ENCODE measurements around the gene RASA1. TPM values are rescaled to one million over a fixed set of nuclear protein-coding genes. Genes with fewer than 3 reads are reported as not detected.
A peak's percentile ranks its signal among the peaks of the same experiment; 100 is the strongest.
"Not testable (repeated sequence)": the region's sequence is repeated elsewhere in the genome, so short reads cannot be mapped to it uniquely, and the experiment has no call there.

Gene RASA1
- total and polyA plus RNA-seq, 5 donors from 2014 or later: 6.8 to 37.8 (median 8.6) TPM

DNA sequence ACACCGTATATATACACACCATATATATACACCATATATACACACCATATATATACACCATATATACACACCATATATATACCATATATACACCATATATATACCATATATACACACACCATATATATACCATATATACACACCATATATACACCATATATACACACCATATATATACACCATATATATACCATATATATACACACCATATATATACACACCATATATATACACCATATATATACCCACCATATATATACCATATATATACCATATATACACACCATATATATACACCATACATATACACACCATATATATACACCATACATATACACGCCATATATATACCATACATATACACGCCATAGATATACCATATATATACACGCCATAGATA lies 19.6 kb downstream of the RASA1 start:
- ATAC-seq (ENCODE audit: low read depth in 2 of 2); H3K9me3 Mint-ChIP-seq; H3K27ac ChIP-seq (ENCODE audit: insufficient read depth, low read length, poor library complexity, severe bottlenecking); H3K4me3 Mint-ChIP-seq; H3K4me3 ChIP-seq (ENCODE audit: low read depth, low read length); H3K27me3 ChIP-seq (ENCODE audit: control insufficient read depth, insufficient read depth, low read length); H3K36me3 ChIP-seq (ENCODE audit: control insufficient read depth, insufficient read depth, low read length); H3K9me3 ChIP-seq (ENCODE audit: control insufficient read depth in 2 of 2, low read length in 2 of 2); DNase-seq; H3K27ac Mint-ChIP-seq; H3K27me3 Mint-ChIP-seq: not testable (repeated sequence)
- H3K4me1 ChIP-seq (ENCODE audit: control insufficient read depth, insufficient read depth, low read length, poor library complexity, severe bottlenecking): peaks cover 21% of the 10 kb centered on the region
- H3K4me1 Mint-ChIP-seq: peaks cover 42 to 60% (median 48%) of the 10 kb centered on the region in 4 donors
- peaks cover 35% of the 10 kb centered on the region for H3K36me3 Mint-ChIP-seq

DNA sequence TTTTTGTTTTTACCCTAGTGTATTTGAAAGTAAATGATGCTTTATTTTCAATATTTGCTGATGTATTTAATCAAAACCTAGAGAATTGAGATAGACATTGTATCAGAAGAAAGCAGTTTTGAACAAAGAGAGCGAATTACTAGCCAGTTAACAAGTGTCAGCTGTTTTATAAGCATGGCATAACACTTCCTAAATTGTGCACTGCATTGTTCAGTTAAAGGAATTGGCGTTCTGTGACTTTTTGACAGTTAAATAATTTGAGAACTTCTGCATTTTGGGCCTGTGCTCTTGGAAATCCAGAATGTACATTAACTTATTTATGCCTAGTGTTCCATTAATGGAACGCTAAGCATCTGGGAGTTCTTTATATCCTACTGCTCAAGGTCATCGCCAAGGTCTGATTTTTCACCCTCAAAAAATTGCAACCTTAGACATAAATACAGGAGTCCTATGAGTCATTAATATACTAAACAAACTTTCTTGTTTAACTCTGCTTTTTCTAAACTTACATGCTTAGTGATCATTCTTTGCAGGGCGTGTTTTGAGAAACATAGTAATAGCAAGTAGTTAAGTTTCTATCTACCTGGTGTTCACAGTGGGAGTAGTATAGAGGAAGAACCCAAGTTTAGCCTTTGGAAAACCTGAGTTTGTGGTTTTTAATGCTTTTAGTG lies 31.1 kb downstream of the RASA1 start:
- H3K4me1 ChIP-seq (ENCODE audit: control insufficient read depth, insufficient read depth, low read length, poor library complexity, severe bottlenecking): peaks cover 54% of the 10 kb centered on the region
- H3K27ac ChIP-seq (ENCODE audit: insufficient read depth, low read length, poor library complexity, severe bottlenecking): no peak overlapping the region
- Mint-ChIP-seq H3K4me3 (peak overlapping the region in 2 of 4 donors; percentile 8 to 63), H3K9me3 (peaks cover 0 to 8% (median 2%) of the 10 kb centered on the region in 7 donors), H3K27me3 (no peaks in the 10 kb centered on the region), H3K36me3 (peaks cover 15% of the 10 kb centered on the region), H3K4me1 (peaks cover 69 to 89% (median 79%) of the 10 kb centered on the region in 4 donors), H3K27ac (peak overlapping the region in 2 of 3 donors; percentile 49 to 88)
- no peaks in the 10 kb centered on the region for H3K9me3 ChIP-seq (ENCODE audit: control insufficient read depth in 2 of 2, low read length in 2 of 2)
- H3K27me3 ChIP-seq (ENCODE audit: control insufficient read depth, insufficient read depth, low read length): no peaks in the 10 kb centered on the region
- DNase-seq (no peak), ATAC-seq (ENCODE audit: low read depth in 2 of 2) (no peak)
- H3K36me3 ChIP-seq (ENCODE audit: control insufficient read depth, insufficient read depth, low read length): peaks cover 2% of the 10 kb centered on the region
- peak overlapping the region; percentile 8 for H3K4me3 ChIP-seq (ENCODE audit: low read depth, low read length)

DNA sequence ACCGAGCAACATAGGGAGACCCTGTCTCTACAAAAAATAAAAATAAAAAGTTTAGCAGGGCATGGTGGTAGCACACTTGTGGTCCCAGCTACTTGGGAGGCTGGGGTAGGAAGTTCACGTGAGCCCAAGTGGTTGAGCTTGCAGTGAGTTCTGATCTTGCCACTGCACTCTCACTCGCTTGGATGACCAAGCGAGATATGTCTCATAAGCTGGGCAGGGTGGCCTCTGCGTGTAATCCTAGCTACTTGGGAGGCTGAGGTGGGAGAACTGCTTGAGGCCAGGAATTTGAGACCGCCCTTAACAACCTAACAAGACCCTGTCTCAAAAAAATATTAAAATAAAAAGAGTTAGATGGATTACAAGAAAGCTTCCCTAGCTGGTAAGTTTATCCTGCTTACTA lies 32.5 kb downstream of the RASA1 start:
- H3K4me3 Mint-ChIP-seq: no peak overlapping the region
- Histone ChIP-seq H3K36me3 (ENCODE audit: control insufficient read depth, insufficient read depth, low read length) (peaks cover 14% of the 10 kb centered on the region), H3K27me3 (ENCODE audit: control insufficient read depth, insufficient read depth, low read length) (no peaks in the 10 kb centered on the region), H3K4me1 (ENCODE audit: control insufficient read depth, insufficient read depth, low read length, poor library complexity, severe bottlenecking) (peaks cover 44% of the 10 kb centered on the region), H3K27ac (ENCODE audit: insufficient read depth, low read length, poor library complexity, severe bottlenecking) (no peak overlapping the region), H3K4me3 (ENCODE audit: low read depth, low read length) (no peak overlapping the region), H3K9me3 (ENCODE audit: control insufficient read depth in 2 of 2, low read length in 2 of 2) (no peaks in the 10 kb centered on the region)
- peaks cover 22% of the 10 kb centered on the region for H3K36me3 Mint-ChIP-seq
- peak overlapping the region in 2 of 3 donors; percentile 4 to 49 for H3K27ac Mint-ChIP-seq
- peaks cover 58 to 79% (median 70%) of the 10 kb centered on the region in 4 donors for H3K4me1 Mint-ChIP-seq
- ATAC-seq (ENCODE audit: low read depth in 2 of 2) (no peak), DNase-seq (no peak)
- peaks cover 0 to 8% (median 2%) of the 10 kb centered on the region in 7 donors for H3K9me3 Mint-ChIP-seq
- H3K27me3 Mint-ChIP-seq: no peaks in the 10 kb centered on the region

GRCh38 chr5:87300744-87301143 lies 33.1 kb downstream of the RASA1 start:
- H3K27ac Mint-ChIP-seq: no peak overlapping the region
- H3K27me3 Mint-ChIP-seq: no peaks in the 10 kb centered on the region
- Histone ChIP-seq H3K4me3 (ENCODE audit: low read depth, low read length) (no peak overlapping the region), H3K9me3 (ENCODE audit: control insufficient read depth in 2 of 2, low read length in 2 of 2) (no peaks in the 10 kb centered on the region), H3K4me1 (ENCODE audit: control insufficient read depth, insufficient read depth, low read length, poor library complexity, severe bottlenecking) (peaks cover 43% of the 10 kb centered on the region), H3K36me3 (ENCODE audit: control insufficient read depth, insufficient read depth, low read length) (peaks cover 19% of the 10 kb centered on the region), H3K27me3 (ENCODE audit: control insufficient read depth, insufficient read depth, low read length) (no peaks in the 10 kb centered on the region), H3K27ac (ENCODE audit: insufficient read depth, low read length, poor library complexity, severe bottlenecking) (no peak overlapping the region)
- H3K4me1 Mint-ChIP-seq: peaks cover 58 to 78% (median 68%) of the 10 kb centered on the region in 4 donors
- H3K4me3 Mint-ChIP-seq: peak overlapping the region in 2 of 4 donors; percentile 11 to 21
- H3K36me3 Mint-ChIP-seq: peaks cover 27% of the 10 kb centered on the region
- DNase-seq: peak in 1 of 3 donors; percentile 35
- peaks cover 0 to 12% (median 3%) of the 10 kb centered on the region in 7 donors for H3K9me3 Mint-ChIP-seq
- ATAC-seq (ENCODE audit: low read depth in 2 of 2): peak; percentile 84 to 87

GRCh38 chr5:87302061-87302460 lies 34.4 kb downstream of the RASA1 start:
- H3K27me3 Mint-ChIP-seq: no peaks in the 10 kb centered on the region
- Histone ChIP-seq H3K4me1 (ENCODE audit: control insufficient read depth, insufficient read depth, low read length, poor library complexity, severe bottlenecking) (peaks cover 34% of the 10 kb centered on the region), H3K9me3 (ENCODE audit: control insufficient read depth in 2 of 2, low read length in 2 of 2) (no peaks in the 10 kb centered on the region), H3K36me3 (ENCODE audit: control insufficient read depth, insufficient read depth, low read length) (peaks cover 26% of the 10 kb centered on the region), H3K4me3 (ENCODE audit: low read depth, low read length) (peak overlapping the region; percentile 4), H3K27ac (ENCODE audit: insufficient read depth, low read length, poor library complexity, severe bottlenecking) (no peak overlapping the region), H3K27me3 (ENCODE audit: control insufficient read depth, insufficient read depth, low read length) (no peaks in the 10 kb centered on the region)
- H3K4me3 Mint-ChIP-seq: peak overlapping the region in 2 of 4 donors; percentile 20 to 70
- peak overlapping the region in 1 of 3 donors; percentile 48 for H3K27ac Mint-ChIP-seq
- H3K36me3 Mint-ChIP-seq: peaks cover 31% of the 10 kb centered on the region
- H3K9me3 Mint-ChIP-seq: peaks cover 0 to 12% (median 0%) of the 10 kb centered on the region in 7 donors
- peak in 1 of 2 donors; percentile 37 for ATAC-seq (ENCODE audit: low read depth in 2 of 2)
- no peak for DNase-seq
- peaks cover 47 to 69% (median 56%) of the 10 kb centered on the region in 4 donors for H3K4me1 Mint-ChIP-seq

- H3K36me3 ChIP-seq (ENCODE audit: control insufficient read depth, insufficient read depth, low read length): peaks cover 26% of the 10 kb centered on the region
- H3K27me3 ChIP-seq (ENCODE audit: control insufficient read depth, insufficient read depth, low read length): no peaks in the 10 kb centered on the region
- no peaks in the 10 kb centered on the region for H3K9me3 ChIP-seq (ENCODE audit: control insufficient read depth in 2 of 2, low read length in 2 of 2)
- H3K4me3 ChIP-seq (ENCODE audit: low read depth, low read length): no peak overlapping the region
- Mint-ChIP-seq H3K27ac (peak overlapping the region; percentile 32 to 50 (median 38)), H3K36me3 (peaks cover 34% of the 10 kb centered on the region), H3K27me3 (no peaks in the 10 kb centered on the region), H3K4me3 (peak overlapping the region in 1 of 4 donors; percentile 57), H3K4me1 (peaks cover 45 to 69% (median 56%) of the 10 kb centered on the region in 4 donors), H3K9me3 (peaks cover 0 to 11% (median 2%) of the 10 kb centered on the region in 7 donors)
- H3K27ac ChIP-seq (ENCODE audit: insufficient read depth, low read length, poor library complexity, severe bottlenecking): no peak overlapping the region
- H3K4me1 ChIP-seq (ENCODE audit: control insufficient read depth, insufficient read depth, low read length, poor library complexity, severe bottlenecking): peaks cover 25% of the 10 kb centered on the region
- ATAC-seq (ENCODE audit: low read depth in 2 of 2) (no peak), DNase-seq (no peak)
Observed at GRCh38 chr5:87303324-87303723, 35.6 kb downstream of the RASA1 start.

- not testable (repeated sequence) for H3K9me3 ChIP-seq (ENCODE audit: control insufficient read depth in 2 of 2, low read length in 2 of 2); H3K27me3 ChIP-seq (ENCODE audit: control insufficient read depth, insufficient read depth, low read length); ATAC-seq (ENCODE audit: low read depth in 2 of 2); DNase-seq; H3K4me3 ChIP-seq (ENCODE audit: low read depth, low read length); H3K27me3 Mint-ChIP-seq; H3K27ac Mint-ChIP-seq; H3K27ac ChIP-seq (ENCODE audit: insufficient read depth, low read length, poor library complexity, severe bottlenecking)
- H3K4me1 Mint-ChIP-seq: peaks cover 42 to 69% (median 58%) of the 10 kb centered on the region in 4 donors
- H3K9me3 Mint-ChIP-seq: peaks cover 0 to 11% (median 2%) of the 10 kb centered on the region in 7 donors
- H3K4me1 ChIP-seq (ENCODE audit: control insufficient read depth, insufficient read depth, low read length, poor library complexity, severe bottlenecking): peaks cover 32% of the 10 kb centered on the region
- peak overlapping the region in 1 of 4 donors; percentile 64 for H3K4me3 Mint-ChIP-seq
- peaks cover 39% of the 10 kb centered on the region for H3K36me3 Mint-ChIP-seq
- peaks cover 26% of the 10 kb centered on the region for H3K36me3 ChIP-seq (ENCODE audit: control insufficient read depth, insufficient read depth, low read length)
Observed at GRCh38 chr5:87306090-87306489, 38.4 kb downstream of the RASA1 start.

Data from CD4-positive, CD25-positive, alpha-beta regulatory T cell (primary cell).